WTC11 (cell line): ENCODE measurements around the gene NAT9. TPM values are rescaled to one million over a fixed set of nuclear protein-coding genes. Genes with fewer than 3 reads are reported as not detected.

Experiments
- ATAC-seq: fragments of 200-7000 bp; cut with Tn5 transposase; 2 replicates; pipeline ENCODE4 v1.10.0; 2021; ENCODE audit warnings: mild to moderate bottlenecking, moderate library complexity
- CTCF ChIA-PET: fragments of 300-600 bp; sonication (Branson Sonifier 250); formaldehyde crosslinking; loops from one replicate; lab custom pipeline; 2021; ENCODE audit warnings: antibody characterized with exemption; lab: Charles Lee
- POLR2A ChIA-PET: fragments of 350-600 bp; sonication (Branson Sonifier 250); formaldehyde crosslinking; loops from one replicate; lab custom pipeline; 2021; ENCODE audit warnings: antibody characterized with exemption; lab: Charles Lee
- DNase-seq: peaks from one replicate; pipeline ENCODE4 v3.0.0; 2021; ENCODE audit warnings: low spot score
- H3K27ac Mint-ChIP-seq: 2 replicates; pipeline ENCODE4 v1.8.0; 2021; ENCODE audit warnings: mixed read lengths
- H3K27me3 Mint-ChIP-seq: 2 replicates; pipeline ENCODE4 v1.8.0; 2021; ENCODE audit warnings: low read depth, mild to moderate bottlenecking, moderate library complexity, mixed read lengths
- H3K36me3 Mint-ChIP-seq: 2 replicates; pipeline ENCODE4 v1.8.0; 2021; ENCODE audit warnings: mixed read lengths
- H3K4me1 Mint-ChIP-seq: 2 replicates; pipeline ENCODE4 v1.8.0; 2022; ENCODE audit warnings: mixed read lengths
- H3K4me3 Mint-ChIP-seq: 2 replicates; pipeline ENCODE4 v1.8.0; 2021; ENCODE audit warnings: mild to moderate bottlenecking, moderate library complexity, mixed read lengths
- H3K9me3 Mint-ChIP-seq: 2 replicates; pipeline ENCODE4 v1.8.0; 2021; ENCODE audit warnings: mixed read lengths
- ATF2 ChIP-seq: sonication (generic); formaldehyde crosslinking; IDR thresholded peaks from 2 replicates; pipeline ENCODE4 v1.8.1; 2022; ENCODE audit warnings: low read depth, missing genetic modification reagents, borderline replicate concordance
- ATF3 ChIP-seq: sonication (generic); formaldehyde crosslinking; conservative IDR thresholded peaks from 2 replicates; pipeline ENCODE4 v1.8.1; 2022; ENCODE audit warnings: mild to moderate bottlenecking, missing genetic modification reagents
- ATF6 ChIP-seq: sonication (generic); formaldehyde crosslinking; IDR thresholded peaks from 2 replicates; pipeline ENCODE4 v1.8.1; 2023; ENCODE audit warnings: mild to moderate bottlenecking, missing genetic modification reagents
- CDX4 ChIP-seq: fragments of 250-450 bp; sonication (Bioruptor Pico); IDR thresholded peaks from 2 replicates; pipeline ENCODE4 v1.9.0; 2021; ENCODE audit warnings: moderate library complexity, mild to moderate bottlenecking, inconsistent platforms, borderline replicate concordance
- CREB1 ChIP-seq: sonication (generic); formaldehyde crosslinking; IDR thresholded peaks from 2 replicates; pipeline ENCODE4 v1.8.0; 2023; ENCODE audit warnings: mild to moderate bottlenecking, missing genetic modification reagents
- CREM ChIP-seq: sonication (generic); formaldehyde crosslinking; IDR thresholded peaks from 2 replicates; pipeline ENCODE4 v1.8.1; 2022; ENCODE audit warnings: mild to moderate bottlenecking, missing genetic modification reagents, moderate library complexity
- FOXK1 ChIP-seq: sonication (generic); formaldehyde crosslinking; IDR thresholded peaks from 2 replicates; pipeline ENCODE4 v1.8.0; 2022; ENCODE audit warnings: mild to moderate bottlenecking, moderate library complexity, missing genetic modification reagents
- FOXP1 ChIP-seq: sonication (generic); formaldehyde crosslinking; IDR thresholded peaks from 2 replicates; pipeline ENCODE4 v1.8.0; 2022; ENCODE audit warnings: missing genetic modification reagents, mild to moderate bottlenecking, moderate library complexity, borderline replicate concordance
- GABPB1 ChIP-seq: sonication (generic); formaldehyde crosslinking; IDR thresholded peaks from 2 replicates; pipeline ENCODE4 v1.8.1; 2023; ENCODE audit warnings: mild to moderate bottlenecking, missing genetic modification reagents
- IRF2 ChIP-seq: sonication (generic); formaldehyde crosslinking; IDR thresholded peaks from 2 replicates; pipeline ENCODE4 v1.8.0; 2022; ENCODE audit warnings: low read depth, missing genetic modification reagents, borderline replicate concordance
- JUN ChIP-seq: sonication (generic); formaldehyde crosslinking; IDR thresholded peaks from 2 replicates; pipeline ENCODE4 v1.8.0; 2023; ENCODE audit warnings: mild to moderate bottlenecking, missing genetic modification reagents
- MLX ChIP-seq: sonication (generic); formaldehyde crosslinking; IDR thresholded peaks from 2 replicates; pipeline ENCODE4 v1.8.1; 2023; ENCODE audit warnings: mild to moderate bottlenecking, missing genetic modification reagents, moderate library complexity
- MXD4 ChIP-seq: fragments of 250-450 bp; sonication (Bioruptor Pico); IDR thresholded peaks from 2 replicates; pipeline ENCODE4 v1.8.0; 2021; ENCODE audit warnings: mild to moderate bottlenecking, moderate library complexity, borderline replicate concordance
- NR1H2 ChIP-seq: sonication (generic); formaldehyde crosslinking; IDR thresholded peaks from 2 replicates; pipeline ENCODE4 v1.9.0; 2021; ENCODE audit warnings: mild to moderate bottlenecking, moderate library complexity, missing genetic modification reagents
- RELA ChIP-seq: sonication (generic); formaldehyde crosslinking; IDR thresholded peaks from 2 replicates; pipeline ENCODE4 v1.8.1; 2022; ENCODE audit warnings: missing genetic modification reagents, mild to moderate bottlenecking, borderline replicate concordance
- SP1 ChIP-seq: sonication (generic); formaldehyde crosslinking; conservative IDR thresholded peaks from 2 replicates; pipeline ENCODE4 v1.8.1; 2022; ENCODE audit warnings: missing genetic modification reagents
- TCF7 ChIP-seq: sonication (generic); formaldehyde crosslinking; IDR thresholded peaks from 2 replicates; pipeline ENCODE4 v1.8.0; 2022; ENCODE audit warnings: mild to moderate bottlenecking, low read depth, missing genetic modification reagents, moderate library complexity
- ZNF263 ChIP-seq: sonication (generic); formaldehyde crosslinking; IDR thresholded peaks from 2 replicates; pipeline ENCODE4 v1.8.1; 2022; ENCODE audit warnings: low read depth, mild to moderate bottlenecking, moderate library complexity, missing genetic modification reagents
- ZNF317 ChIP-seq: sonication (generic); formaldehyde crosslinking; IDR thresholded peaks from 2 replicates; pipeline ENCODE4 v1.8.1; 2023; ENCODE audit warnings: low read depth, mild to moderate bottlenecking, moderate library complexity, missing genetic modification reagents, borderline replicate concordance
- ZNF416 ChIP-seq: fragments of 250-450 bp; sonication (Bioruptor Pico); IDR thresholded peaks from 2 replicates; pipeline ENCODE4 v1.9.0; 2021; ENCODE audit warnings: mild to moderate bottlenecking, inconsistent platforms
- ZNF532 ChIP-seq: fragments of 250-450 bp; sonication (Bioruptor Pico); IDR thresholded peaks from 2 replicates; pipeline ENCODE4 v1.9.0; 2021; ENCODE audit warnings: mild to moderate bottlenecking, borderline replicate concordance
- ZSCAN18 ChIP-seq: fragments of 250-450 bp; sonication (Bioruptor Pico); IDR thresholded peaks from 2 replicates; pipeline ENCODE4 v2.1.2; 2022; ENCODE audit warnings: mild to moderate bottlenecking, moderate library complexity
- total RNA-seq: library from RNA; stranded (reverse); gene quantifications from 3 replicates; pipeline ENCODE4 v1.2.3, GENCODE V29; 2021

Gene NAT9
- total RNA-seq, 1 experiment from 2014 or later, result 67.1 TPM

GRCh38 chr17:74797824-74798223 lies 21.7 kb upstream of the NAT9 start:
- ChIA-PET POLR2A (no interaction called here), CTCF (interaction anchor here (1.3 kb wide), 1 partner anchor 65 kb away, joined by 3 read pairs; no protein-coding TSS in a partner anchor)
- peaks cover 15% of the 10 kb centered on the region for H3K36me3 Mint-ChIP-seq

GRCh38 chr17:74796866-74797265 lies 20.7 kb upstream of the NAT9 start:
- no peak for TF ChIP-seq JUN (CRISPR knock-in tag)
- no peak for TF ChIP-seq ATF6 (CRISPR knock-in tag)
- Mint-ChIP-seq H3K4me1 (no peaks in the 10 kb centered on the region), H3K36me3 (peaks cover 15% of the 10 kb centered on the region), H3K27ac (no peak overlapping the region), H3K4me3 (no peak overlapping the region), H3K27me3 (no peaks in the 10 kb centered on the region), H3K9me3 (no peaks in the 10 kb centered on the region)
- ATAC-seq (no peak), DNase-seq (no peak)
- CTCF ChIA-PET, result no interaction called here
- POLR2A ChIA-PET, result interaction anchor here (0.6 kb wide), 1 partner anchor 965 kb away, joined by 7 read pairs; no protein-coding TSS in a partner anchor

More at GRCh38 chr17:74797824-74798223, 21.7 kb upstream of the NAT9 start:
- Mint-ChIP-seq H3K27me3 (no peaks in the 10 kb centered on the region), H3K4me3 (no peak overlapping the region), H3K4me1 (no peaks in the 10 kb centered on the region), H3K9me3 (no peaks in the 10 kb centered on the region), H3K27ac (no peak overlapping the region)
- no peak for TF ChIP-seq JUN (CRISPR knock-in tag)
- no peak for TF ChIP-seq IRF2
- TF ChIP-seq ZNF532, result no peak
- TF ChIP-seq CREB1 (CRISPR knock-in tag), result no peak
- no peak for TF ChIP-seq RELA (CRISPR knock-in tag)
- TF ChIP-seq NR1H2 (CRISPR knock-in tag), result no peak
- TF ChIP-seq ZNF317 (CRISPR knock-in tag), result no peak
- DNase-seq (no peak), ATAC-seq (no peak)

GRCh38 chr17:74796211-74796610 lies 20.1 kb upstream of the NAT9 start:
- Mint-ChIP-seq H3K4me3 (no peak overlapping the region), H3K9me3 (no peaks in the 10 kb centered on the region), H3K27ac (no peak overlapping the region), H3K36me3 (peaks cover 18% of the 10 kb centered on the region), H3K27me3 (no peaks in the 10 kb centered on the region), H3K4me1 (peaks cover 2% of the 10 kb centered on the region; the same call in 1 of the 2 replicates)
- no peak for ATAC-seq
- POLR2A ChIA-PET, result no interaction called here
- CTCF ChIA-PET, result no interaction called here
- no peak for DNase-seq
- TF ChIP-seq MXD4 (CRISPR knock-in tag) (no peak), ZNF263 (no peak), CREM (CRISPR knock-in tag) (no peak), CDX4 (CRISPR knock-in tag) (no peak), GABPB1 (CRISPR knock-in tag) (no peak), SP1 (CRISPR knock-in tag) (no peak), FOXK1 (CRISPR knock-in tag) (no peak), TCF7 (CRISPR knock-in tag) (no peak), FOXP1 (CRISPR knock-in tag) (no peak), ATF2 (no peak), MLX (CRISPR knock-in tag) (no peak), ATF3 (CRISPR knock-in tag) (no peak), ZSCAN18 (no peak), ZNF416 (CRISPR knock-in tag) (no peak)
